Measurements from ENCODE around the gene MFSD8. TPM values are rescaled to one million over a fixed set of nuclear protein-coding genes. Genes with fewer than 3 reads are reported as not detected.

MFSD8 gene
- total and polyA plus RNA-seq, 2 of the 8 experiments (the other 6 are each of a cell fraction or from before 2014, with no cell fraction given), result 9.2 to 15.8 TPM

Small RNAs within 50 kb of the gene (small RNA-seq; reads per million reads assigned to genes)
- not detected for gene RNU6-583P (ENCODE audit: insufficient read depth)

Other genes starting within 250 kb of the MFSD8 start
- not detected in 2 replicates for gene SLC25A31, start 234.8 kb downstream of the MFSD8 start, total RNA-seq (2021; fragmentation: NEBNext Ultra II Directional; extraction: Animal tissue kit (Norgen Biotek cat#: 25700))
- gene SLC25A31, start 234.8 kb downstream of the MFSD8 start, polyA plus RNA-seq (2011; rRNA removed), result not detected in 2 replicates
- 4.6 and 4.7 TPM in 2 replicates for gene HSPA4L, start 182.9 kb downstream of the MFSD8 start, total RNA-seq (2021; fragmentation: NEBNext Ultra II Directional; extraction: Animal tissue kit (Norgen Biotek cat#: 25700))
- gene HSPA4L, start 182.9 kb downstream of the MFSD8 start, polyA plus RNA-seq (2011; rRNA removed), result 0.65 and 1.0 TPM in 2 replicates
- gene PLK4, start 84.3 kb downstream of the MFSD8 start, total RNA-seq (2021; fragmentation: NEBNext Ultra II Directional; extraction: Animal tissue kit (Norgen Biotek cat#: 25700)), result 35.2 and 38.7 TPM in 2 replicates
- 12.5 and 23.3 TPM in 2 replicates for gene PLK4, start 84.3 kb downstream of the MFSD8 start, polyA plus RNA-seq (2011; rRNA removed)
- 15.9 and 17.0 TPM in 2 replicates for gene ABHD18, start 233 bp upstream of the MFSD8 start, total RNA-seq (2021; fragmentation: NEBNext Ultra II Directional; extraction: Animal tissue kit (Norgen Biotek cat#: 25700))
- 2.7 and 2.9 TPM in 2 replicates for gene ABHD18, start 233 bp upstream of the MFSD8 start, polyA plus RNA-seq (2011; rRNA removed)
- gene LARP1B, start 96.1 kb upstream of the MFSD8 start, total RNA-seq (2021; fragmentation: NEBNext Ultra II Directional; extraction: Animal tissue kit (Norgen Biotek cat#: 25700)), result 44.8 and 47.0 TPM in 2 replicates
- gene LARP1B, start 96.1 kb upstream of the MFSD8 start, polyA plus RNA-seq (2011; rRNA removed), result 5.4 and 10.6 TPM in 2 replicates

Data from H1 (cell line).